HG02623 (cell line): Measurements from ENCODE around the gene RPS27L.
"Not testable (repeated sequence)": the region's sequence is repeated elsewhere in the genome, so short reads cannot be mapped to it uniquely, and the experiment has no call there.

Source experiments
- ATAC-seq: cut with Tn5 transposase; IDR thresholded peaks from one replicate; pipeline ENCODE4 v1.9.1; 2021; ENCODE audit warnings: moderate library complexity; ENCODE audit not compliant: unreplicated experiment

RPS27L gene

GRCh38 chr15:63145426-63145825, 11.9 kb downstream of the RPS27L start:
- no peak for ATAC-seq

- no peak for ATAC-seq
Measured at GRCh38 chr15:63140936-63141335, 16.3 kb downstream of the RPS27L start.

- ATAC-seq: no peak
Measured at GRCh38 chr15:63136742-63137141, 20.5 kb downstream of the RPS27L start.

GRCh38 chr15:63135804-63136203, 21.5 kb downstream of the RPS27L start:
- no peak for ATAC-seq

GRCh38 chr15:63135281-63135680, 22.0 kb downstream of the RPS27L start:
- ATAC-seq: no peak

- no peak for ATAC-seq
Measured at GRCh38 chr15:63134245-63134985, 22.9 kb downstream of the RPS27L start.

GRCh38 chr15:63133786-63134185, 23.5 kb downstream of the RPS27L start:
- ATAC-seq: no peak

- ATAC-seq: no peak
Measured at GRCh38 chr15:63126726-63127125, 30.6 kb downstream of the RPS27L start.

- ATAC-seq: no peak
Measured at GRCh38 chr15:63124506-63124905, 32.8 kb downstream of the RPS27L start.

- peak; percentile 83 for ATAC-seq
Measured at GRCh38 chr15:63122002-63122875, 35.0 kb downstream of the RPS27L start.

GRCh38 chr15:63121382-63122001, 35.8 kb downstream of the RPS27L start, which contains the start of gene LACTB:
Gene LACTB (plus strand): TSS chr15:63121861. CDS start chr15:63121872, 11 bp downstream.
- ATAC-seq: peak; percentile 60

- ATAC-seq: no peak
Measured at GRCh38 chr15:63118854-63119253, 38.4 kb downstream of the RPS27L start.

GRCh38 chr15:63114465-63114864, 42.8 kb downstream of the RPS27L start:
- no peak for ATAC-seq

- ATAC-seq: no peak
Measured at GRCh38 chr15:63112871-63113270, 44.4 kb downstream of the RPS27L start.

GRCh38 chr15:63111481-63111880, 45.8 kb downstream of the RPS27L start:
- ATAC-seq: no peak

GRCh38 chr15:63110428-63111026, 46.8 kb downstream of the RPS27L start:
- ATAC-seq: no peak

- ATAC-seq: no peak
Measured at GRCh38 chr15:63109920-63110319, 47.4 kb downstream of the RPS27L start.

- ATAC-seq: no peak
Measured at GRCh38 chr15:63109498-63109897, 47.8 kb downstream of the RPS27L start.

- ATAC-seq: no peak
Measured at GRCh38 chr15:63107895-63108546, 49.3 kb downstream of the RPS27L start.

GRCh38 chr15:63105354-63105753, 51.9 kb downstream of the RPS27L start:
- not testable (repeated sequence) for ATAC-seq

GRCh38 chr15:63104727-63105126, 52.5 kb downstream of the RPS27L start:
- ATAC-seq: no peak
